Measurements from ENCODE around the gene NKG7. TPM values are rescaled to one million over a fixed set of nuclear protein-coding genes. Genes with fewer than 3 reads are reported as not detected.

Gene NKG7
- total RNA-seq, 4 donors from 2014 or later, result 1.2 to 1.8 TPM; not detected in 2

GRCh38 chr19:51386882-51387520 lies 14.5 kb upstream of the NKG7 start:
- no peaks in the 10 kb centered on the region for H3K9me3 ChIP-seq
- no peak overlapping the region for H3K4me3 ChIP-seq
- H3K36me3 ChIP-seq, result no peaks in the 10 kb centered on the region
- H3K4me1 ChIP-seq, result no peaks in the 10 kb centered on the region
- H3K27me3 ChIP-seq, result no peaks in the 10 kb centered on the region
- DNase-seq, result no peak
- no peak for TF ChIP-seq POLR2A (IDR thresholded peaks at IDR 0.05)
- TF ChIP-seq CTCF (IDR thresholded peaks at IDR 0.05), result no peak
- no peak overlapping the region for H3K27ac ChIP-seq

DNA sequence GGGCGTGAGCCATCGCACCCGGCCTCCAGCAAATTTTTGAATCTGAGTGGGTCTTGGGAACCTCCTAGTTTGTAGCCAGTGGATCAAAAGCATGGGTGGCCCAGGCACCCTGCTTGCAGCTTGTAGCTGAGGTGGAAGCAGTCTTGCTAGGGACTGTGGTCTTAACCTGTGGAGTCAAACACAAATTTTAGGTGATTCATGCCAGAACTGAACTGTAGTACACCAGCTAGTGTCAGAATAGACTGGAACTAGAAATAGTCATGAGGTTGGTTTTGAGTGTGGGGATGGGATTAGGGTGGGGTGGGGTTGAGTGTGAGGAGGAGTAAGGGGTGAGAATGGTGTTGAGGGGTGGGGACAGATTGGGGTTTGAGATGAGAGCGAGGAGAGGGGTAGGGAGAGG lies 9.6 kb upstream of the NKG7 start:
- no peak overlapping the region for H3K27ac ChIP-seq
- no peaks in the 10 kb centered on the region for H3K27me3 ChIP-seq
- H3K9me3 ChIP-seq, result peaks cover 0 to 7% (median 0%) of the 10 kb centered on the region in 4 donors
- H3K36me3 ChIP-seq, result no peaks in the 10 kb centered on the region
- no peak for DNase-seq
- H3K4me1 ChIP-seq, result no peaks in the 10 kb centered on the region
- TF ChIP-seq CTCF (IDR thresholded peaks at IDR 0.05), result no peak
- TF ChIP-seq POLR2A (IDR thresholded peaks at IDR 0.05), result no peak
- no peak overlapping the region for H3K4me3 ChIP-seq

- no peak for TF ChIP-seq CTCF (IDR thresholded peaks at IDR 0.05)
- no peak for TF ChIP-seq POLR2A (IDR thresholded peaks at IDR 0.05)
- no peaks in the 10 kb centered on the region for H3K36me3 ChIP-seq
- peaks cover 0 to 7% (median 0%) of the 10 kb centered on the region in 4 donors for H3K9me3 ChIP-seq
- no peaks in the 10 kb centered on the region for H3K27me3 ChIP-seq
- H3K4me3 ChIP-seq, result no peak overlapping the region
- no peak for DNase-seq
- no peaks in the 10 kb centered on the region for H3K4me1 ChIP-seq
- H3K27ac ChIP-seq, result no peak overlapping the region
These were observed 7.9 kb upstream of the NKG7 start for GRCh38 chr19:51380379-51380778.

GRCh38 chr19:51377422-51377821 lies 5.0 kb upstream of the NKG7 start:
- Histone ChIP-seq H3K4me1 (no peaks in the 10 kb centered on the region), H3K36me3 (no peaks in the 10 kb centered on the region), H3K27me3 (no peaks in the 10 kb centered on the region), H3K27ac (no peak overlapping the region), H3K9me3 (peaks cover 0 to 7% (median 0%) of the 10 kb centered on the region in 4 donors), H3K4me3 (no peak overlapping the region)
- no peak for DNase-seq
- TF ChIP-seq CTCF (IDR thresholded peaks at IDR 0.05), result no peak
- no peak for TF ChIP-seq POLR2A (IDR thresholded peaks at IDR 0.05)

DNA sequence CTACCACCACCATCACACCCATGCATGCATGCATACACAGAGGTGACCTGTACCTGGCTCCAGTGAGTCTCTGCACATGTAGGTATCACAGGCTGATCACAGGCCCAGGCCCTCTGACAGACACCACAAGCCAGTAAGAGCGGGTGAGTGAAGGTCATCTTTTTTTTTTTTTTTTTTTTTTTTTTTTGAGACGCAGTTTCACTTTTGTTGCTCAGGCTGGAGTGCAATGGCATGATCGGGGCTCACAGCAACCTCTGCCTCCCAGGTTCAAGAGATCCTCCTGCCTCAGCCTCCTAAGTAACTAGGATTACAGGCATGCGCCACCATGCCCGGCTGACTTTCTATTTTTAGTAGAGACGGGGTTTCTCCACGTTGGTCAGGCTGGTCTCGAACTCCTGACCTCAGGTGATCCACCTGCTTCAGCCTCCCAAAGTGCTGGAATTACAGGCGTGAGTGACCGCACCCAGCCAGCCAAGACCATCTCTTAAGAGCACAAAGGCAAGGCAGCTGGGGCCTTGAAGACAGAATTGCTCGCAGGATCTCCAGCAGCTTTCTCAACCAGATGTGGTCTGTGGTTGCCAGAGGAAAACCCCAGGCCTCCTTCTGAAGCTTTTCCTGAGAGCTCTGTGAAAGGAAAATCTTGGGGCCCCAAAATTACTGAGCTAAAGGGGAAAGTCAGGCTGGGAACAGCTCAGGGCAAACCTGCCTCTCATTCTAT lies 3.2 kb upstream of the NKG7 start:
- no peaks in the 10 kb centered on the region for H3K4me1 ChIP-seq
- H3K27ac ChIP-seq, result no peak overlapping the region
- H3K27me3 ChIP-seq, result no peaks in the 10 kb centered on the region
- TF ChIP-seq POLR2A (IDR thresholded peaks at IDR 0.05) (no peak), CTCF (IDR thresholded peaks at IDR 0.05) (no peak)
- H3K4me3 ChIP-seq, result no peak overlapping the region
- DNase-seq, result no peak
- H3K36me3 ChIP-seq, result no peaks in the 10 kb centered on the region
- H3K9me3 ChIP-seq, result no peaks in the 10 kb centered on the region
